Chondrocyte (in vitro differentiated cells): ENCODE results near the gene NUDT2. TPM values are rescaled to one million over a fixed set of nuclear protein-coding genes. Genes with fewer than 3 reads are reported as not detected.
"Not testable (repeated sequence)": the region's sequence is repeated elsewhere in the genome, so short reads cannot be mapped to it uniquely, and the experiment has no call there.

Experiments used
- DNase-seq: peaks from one replicate; pipeline ENCODE4 v3.0.0; 2021; ENCODE audit warnings: mixed read lengths, low spot score
- H3K27ac Mint-ChIP-seq: one replicate; pipeline ENCODE4 v1.8.0; 2021; ENCODE audit warnings: mild to moderate bottlenecking, moderate library complexity, mixed read lengths; ENCODE audit not compliant: unreplicated experiment
- H3K27me3 Mint-ChIP-seq: 2 replicates; pipeline ENCODE4 v1.8.0; 2021; ENCODE audit warnings: low read depth, mixed read lengths
- H3K36me3 Mint-ChIP-seq: 2 replicates; pipeline ENCODE4 v1.8.0; 2021; ENCODE audit warnings: low read depth, mixed read lengths
- H3K4me1 Mint-ChIP-seq: 2 replicates; pipeline ENCODE4 v1.8.0; 2021; ENCODE audit warnings: low read depth, mild to moderate bottlenecking, mixed read lengths
- H3K4me3 Mint-ChIP-seq: one replicate; pipeline ENCODE4 v1.8.0; 2021; ENCODE audit warnings: mild to moderate bottlenecking, moderate library complexity, mixed read lengths; ENCODE audit not compliant: unreplicated experiment
- H3K9me3 Mint-ChIP-seq: 2 replicates; pipeline ENCODE4 v1.8.0; 2021; ENCODE audit warnings: low read depth, mixed read lengths
- total RNA-seq: library from RNA; stranded (reverse); gene quantifications from 3 replicates; pipeline ENCODE4 v1.2.1, GENCODE V29; 2021
- TF ChIP-seq, protein P1 (sequence below): fragments of 200-600 bp; sonication (generic); IDR thresholded peaks from 2 replicates; pipeline ENCODE4 v1.5.0; 2021; ENCODE audit warnings: antibody characterized with exemption, mild to moderate bottlenecking, moderate library complexity

The NUDT2 gene
- total RNA-seq, 1 donor from 2014 or later: 17.6 TPM

- peak; percentile 20 for DNase-seq
- Mint-ChIP-seq H3K4me1 (peaks cover 5% of the 10 kb centered on the region), H3K27me3 (no peaks in the 10 kb centered on the region), H3K9me3 (peaks cover 7% of the 10 kb centered on the region), H3K27ac (no peak overlapping the region), H3K4me3 (no peak overlapping the region), H3K36me3 (peaks cover 4% of the 10 kb centered on the region)
- TF ChIP-seq, protein P1, sequence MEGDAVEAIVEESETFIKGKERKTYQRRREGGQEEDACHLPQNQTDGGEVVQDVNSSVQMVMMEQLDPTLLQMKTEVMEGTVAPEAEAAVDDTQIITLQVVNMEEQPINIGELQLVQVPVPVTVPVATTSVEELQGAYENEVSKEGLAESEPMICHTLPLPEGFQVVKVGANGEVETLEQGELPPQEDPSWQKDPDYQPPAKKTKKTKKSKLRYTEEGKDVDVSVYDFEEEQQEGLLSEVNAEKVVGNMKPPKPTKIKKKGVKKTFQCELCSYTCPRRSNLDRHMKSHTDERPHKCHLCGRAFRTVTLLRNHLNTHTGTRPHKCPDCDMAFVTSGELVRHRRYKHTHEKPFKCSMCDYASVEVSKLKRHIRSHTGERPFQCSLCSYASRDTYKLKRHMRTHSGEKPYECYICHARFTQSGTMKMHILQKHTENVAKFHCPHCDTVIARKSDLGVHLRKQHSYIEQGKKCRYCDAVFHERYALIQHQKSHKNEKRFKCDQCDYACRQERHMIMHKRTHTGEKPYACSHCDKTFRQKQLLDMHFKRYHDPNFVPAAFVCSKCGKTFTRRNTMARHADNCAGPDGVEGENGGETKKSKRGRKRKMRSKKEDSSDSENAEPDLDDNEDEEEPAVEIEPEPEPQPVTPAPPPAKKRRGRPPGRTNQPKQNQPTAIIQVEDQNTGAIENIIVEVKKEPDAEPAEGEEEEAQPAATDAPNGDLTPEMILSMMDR: no peak
Observed at GRCh38 chr9:34362614-34363214, 33.3 kb downstream of the NUDT2 start.

DNA sequence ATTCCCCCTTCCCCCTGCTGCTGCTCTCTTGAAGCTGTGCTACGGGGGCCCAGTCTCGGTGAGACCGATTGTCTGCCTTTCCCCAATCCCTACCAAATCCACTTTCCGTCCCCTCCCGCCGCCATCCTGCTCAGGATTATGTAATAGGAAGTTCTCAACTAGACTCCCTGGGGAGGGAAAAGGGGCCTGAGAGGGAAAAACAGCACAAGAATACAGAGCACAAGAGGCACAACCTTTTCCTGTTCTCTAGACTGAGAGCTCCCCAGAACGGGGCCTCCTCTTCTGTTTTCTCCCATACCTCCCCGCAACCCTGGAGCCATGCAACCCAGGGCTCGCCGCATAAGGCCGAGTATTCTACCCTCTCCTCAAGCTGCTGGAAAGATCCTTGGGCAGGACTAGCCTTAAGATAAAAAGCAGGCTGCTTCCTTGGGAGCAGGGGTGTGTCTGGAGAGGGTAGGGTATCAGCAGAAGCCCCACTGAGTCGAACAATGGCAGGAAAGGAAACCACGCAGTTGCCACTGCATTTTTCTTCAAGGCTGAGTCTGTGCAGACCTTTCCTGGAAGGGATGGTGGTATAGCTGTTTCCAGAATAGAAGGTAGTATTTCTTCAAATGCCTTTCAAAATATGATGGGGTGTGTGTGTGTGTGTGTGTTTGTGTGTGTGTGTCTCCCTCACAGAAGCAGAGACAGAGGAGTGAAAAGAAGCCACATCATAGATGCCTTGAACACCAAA is 34.4 kb downstream of the NUDT2 start:
- TF ChIP-seq, protein P1: no peak
- Mint-ChIP-seq H3K27ac (no peak overlapping the region), H3K4me1 (peaks cover 5% of the 10 kb centered on the region), H3K9me3 (peaks cover 6% of the 10 kb centered on the region), H3K4me3 (no peak overlapping the region), H3K36me3 (peaks cover 2% of the 10 kb centered on the region), H3K27me3 (no peaks in the 10 kb centered on the region)
- peak; percentile 53 for DNase-seq

DNA sequence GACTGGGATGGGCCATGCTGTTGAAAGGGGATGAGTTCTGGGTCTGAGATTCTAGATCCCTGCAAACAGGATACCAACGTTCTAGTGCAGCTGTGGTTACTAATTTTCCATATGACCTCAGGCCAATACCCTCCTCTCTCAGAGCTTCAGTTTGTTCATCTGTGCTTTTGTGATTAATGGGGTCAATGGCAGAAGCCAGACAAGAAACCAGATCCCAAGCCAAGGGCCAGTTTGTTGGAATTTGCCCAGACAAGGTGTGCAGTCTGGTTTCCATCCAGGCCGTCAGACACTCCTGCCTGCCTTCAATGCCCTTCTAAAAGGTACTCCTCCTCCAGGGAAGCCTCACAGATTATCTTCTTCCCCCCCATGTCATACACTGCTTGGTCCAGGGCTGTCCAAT is 35.9 kb downstream of the NUDT2 start:
- no peaks in the 10 kb centered on the region for H3K27me3 Mint-ChIP-seq
- no peak overlapping the region for H3K27ac Mint-ChIP-seq
- DNase-seq: no peak
- H3K9me3 Mint-ChIP-seq: peaks cover 6% of the 10 kb centered on the region
- peaks cover 8% of the 10 kb centered on the region for H3K36me3 Mint-ChIP-seq
- no peak overlapping the region for H3K4me3 Mint-ChIP-seq
- H3K4me1 Mint-ChIP-seq: peaks cover 5% of the 10 kb centered on the region
- TF ChIP-seq, protein P1: no peak

DNA sequence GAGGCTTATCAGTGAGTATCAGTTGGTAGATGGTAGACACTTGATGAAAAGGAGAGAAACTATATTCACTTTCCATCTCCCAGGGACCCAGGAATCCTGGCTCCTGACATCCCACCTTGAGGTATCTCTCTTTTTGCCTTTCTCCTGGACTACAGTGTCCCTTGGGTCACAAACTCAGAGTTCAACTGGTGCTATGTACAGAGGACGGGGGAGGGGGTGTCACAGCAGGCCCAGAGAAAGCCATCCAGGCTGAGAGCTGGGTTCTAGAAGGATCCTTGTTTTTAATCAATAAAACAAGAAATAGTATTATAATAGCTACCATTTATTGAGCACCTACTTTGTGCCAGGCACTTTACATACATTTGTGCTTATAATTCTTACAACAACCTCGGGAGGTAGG is 37.0 kb downstream of the NUDT2 start:
- Mint-ChIP-seq H3K4me1 (peaks cover 5% of the 10 kb centered on the region), H3K36me3 (peaks cover 14% of the 10 kb centered on the region), H3K4me3 (no peak overlapping the region), H3K27me3 (no peaks in the 10 kb centered on the region), H3K27ac (no peak overlapping the region), H3K9me3 (peaks cover 6% of the 10 kb centered on the region)
- TF ChIP-seq, protein P1: no peak
- DNase-seq: no peak

DNA sequence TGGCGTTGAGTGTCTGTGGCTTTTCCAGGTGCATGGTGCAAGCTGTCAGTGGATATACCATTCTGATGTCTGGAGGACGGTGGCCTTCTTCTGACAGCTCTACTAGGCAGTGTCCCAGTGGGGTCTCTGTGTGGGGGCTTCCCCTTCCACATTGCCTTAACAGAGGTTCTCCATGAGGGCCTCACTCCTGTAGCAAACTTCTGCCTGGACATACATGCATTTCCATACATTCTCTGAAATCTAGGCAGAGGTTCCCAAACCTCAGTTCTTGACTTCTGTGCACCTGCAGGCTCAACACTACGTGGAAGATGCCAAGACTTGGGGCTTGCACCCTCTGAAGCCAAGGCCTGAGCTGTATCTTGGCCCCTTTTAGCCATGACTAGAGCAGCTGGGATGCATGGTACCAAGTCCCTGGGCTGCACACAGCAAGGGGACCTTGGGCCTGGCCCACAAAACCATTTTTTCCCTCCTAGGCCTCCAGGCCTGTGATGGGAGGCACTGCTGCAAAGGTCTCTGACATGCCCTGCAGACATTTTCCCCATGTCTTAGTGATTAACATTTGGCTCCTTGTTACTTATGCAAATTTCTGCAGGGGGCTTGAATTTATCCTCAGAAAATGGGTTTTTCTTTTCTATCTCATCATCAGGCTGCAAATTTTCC is 38.5 kb downstream of the NUDT2 start:
- not testable (repeated sequence) for H3K27ac Mint-ChIP-seq, H3K4me3 Mint-ChIP-seq, H3K9me3 Mint-ChIP-seq, DNase-seq, H3K4me1 Mint-ChIP-seq, H3K27me3 Mint-ChIP-seq
- H3K36me3 Mint-ChIP-seq: peaks cover 14% of the 10 kb centered on the region

DNA sequence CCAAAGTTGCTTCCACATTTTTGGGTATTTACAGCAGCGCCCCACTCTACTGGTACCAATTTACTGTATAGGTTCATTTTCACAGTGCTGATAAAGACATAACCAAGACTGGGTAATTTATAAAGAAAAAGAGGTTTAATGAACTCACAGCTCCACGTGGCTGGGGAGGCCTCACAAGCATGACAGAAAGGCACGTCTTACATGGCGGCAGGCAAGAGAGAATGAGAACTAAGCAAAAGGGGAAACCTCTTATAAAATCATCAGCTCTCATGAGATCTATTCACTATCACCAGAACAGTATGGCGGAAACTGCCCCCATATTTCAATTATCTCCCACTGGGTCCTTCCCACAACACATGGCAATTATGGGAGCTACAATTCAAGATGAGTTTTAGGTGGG is 39.4 kb downstream of the NUDT2 start:
- peaks cover 14% of the 10 kb centered on the region for H3K36me3 Mint-ChIP-seq
- H3K27me3 Mint-ChIP-seq, H3K4me1 Mint-ChIP-seq, H3K9me3 Mint-ChIP-seq, H3K27ac Mint-ChIP-seq, DNase-seq, H3K4me3 Mint-ChIP-seq: not testable (repeated sequence)
